OCI-LY1 (cell line): ENCODE measurements around the gene JAM3.

Experiments
- H2AFZ ChIP-seq: fragments of 200-600 bp; sonication (generic), shearing (Covaris generic); 2 replicates; pipeline ENCODE4 v1.6.0; 2014; ENCODE audit warnings: antibody characterized with exemption, mild to moderate bottlenecking, low read length
- H3F3A ChIP-seq: fragments of 200-600 bp; sonication (generic), shearing (Covaris generic); 2 replicates; pipeline ENCODE4 v1.6.0; 2014; ENCODE audit warnings: mild to moderate bottlenecking, antibody characterized with exemption, low read length, moderate library complexity; ENCODE audit not compliant: insufficient read depth
- H3K27ac ChIP-seq: fragments of 200-600 bp; sonication (generic); 2 replicates; pipeline ENCODE4 v1.5.1; 2014; ENCODE audit warnings: low read length, mixed run types, mild to moderate bottlenecking, low read depth; ENCODE audit not compliant: poor library complexity, severe bottlenecking
- H3K27me3 ChIP-seq: fragments of 200-600 bp; sonication (generic); 2 replicates; pipeline ENCODE4 v1.6.0; 2014; ENCODE audit warnings: antibody characterized with exemption, mild to moderate bottlenecking, low read length, moderate library complexity; ENCODE audit not compliant: insufficient read depth
- H3K36me3 ChIP-seq: fragments of 200-600 bp; sonication (generic); 2 replicates; pipeline ENCODE4 v1.6.1; 2014; ENCODE audit warnings: mild to moderate bottlenecking, antibody characterized with exemption, low read length, moderate library complexity, mixed read lengths; ENCODE audit not compliant: insufficient read depth
- H3K4me1 ChIP-seq: fragments of 200-600 bp; sonication (generic); 2 replicates; pipeline ENCODE4 v1.5.1; 2014; ENCODE audit warnings: mild to moderate bottlenecking, low read length, moderate library complexity; ENCODE audit not compliant: insufficient read depth, severe bottlenecking
- H3K4me2 ChIP-seq: fragments of 200-600 bp; sonication (generic), shearing (Covaris generic); 2 replicates; pipeline ENCODE4 v1.6.1; 2014; ENCODE audit warnings: low read length
- H3K4me3 ChIP-seq: fragments of 200-600 bp; sonication (generic); 2 replicates; pipeline ENCODE4 v1.5.1; 2014; ENCODE audit warnings: low read length, low read depth, mild to moderate bottlenecking, mixed read lengths; ENCODE audit not compliant: poor library complexity, severe bottlenecking
- H3K79me2 ChIP-seq: fragments of 200-600 bp; shearing (Covaris generic); 2 replicates; pipeline ENCODE4 v1.6.1; 2016; ENCODE audit warnings: mixed run types, low read length, mixed read lengths; ENCODE audit not compliant: insufficient read depth
- H3K9ac ChIP-seq: fragments of 200-600 bp; sonication (generic), shearing (Covaris generic); 2 replicates; pipeline ENCODE4 v1.6.1; 2014; ENCODE audit warnings: mild to moderate bottlenecking, low read length, mixed read lengths
- H3K9me2 ChIP-seq: fragments of 200-600 bp; sonication (generic), shearing (Covaris generic); 2 replicates; pipeline ENCODE4 v1.6.1; 2014; ENCODE audit warnings: low read depth, mild to moderate bottlenecking, low read length, mixed read lengths
- H3K9me3 ChIP-seq: fragments of 200-600 bp; shearing (Covaris generic); 2 replicates; pipeline ENCODE4 v1.6.1; 2014; ENCODE audit warnings: low read length, mixed read lengths
- H4K20me1 ChIP-seq: fragments of 200-600 bp; sonication (generic), shearing (Covaris generic); 2 replicates; pipeline ENCODE4 v1.6.0; 2016; ENCODE audit warnings: mild to moderate bottlenecking, low read length; ENCODE audit not compliant: insufficient read depth
- CTCF ChIP-seq: fragments of 200-600 bp; sonication (generic), shearing (Covaris generic); IDR thresholded peaks from 2 replicates; pipeline ENCODE4 v1.5.1; 2017; ENCODE audit warnings: mild to moderate bottlenecking, antibody characterized with exemption, low read length, moderate library complexity, mixed read lengths
- EZH2 ChIP-seq: fragments of 200-600 bp; sonication (generic), shearing (Covaris generic); IDR thresholded peaks from 2 replicates; pipeline ENCODE4 v1.8.0; 2017; ENCODE audit warnings: borderline replicate concordance, mixed run types, mild to moderate bottlenecking, antibody characterized with exemption, low read length, moderate library complexity, mixed read lengths

JAM3 gene

GRCh38 chr11:134055029-134055428 lies 13.8 kb upstream of the JAM3 start:
- Histone ChIP-seq H4K20me1 (no peaks in the 10 kb centered on the region), H3K4me1 (no peaks in the 10 kb centered on the region), H3K79me2 (no peaks in the 10 kb centered on the region), H3K4me3 (no peak overlapping the region), H3K36me3 (no peaks in the 10 kb centered on the region), H3F3A (no peaks in the 10 kb centered on the region), H2AFZ (no peak overlapping the region), H3K9ac (no peak overlapping the region), H3K9me3 (no peaks in the 10 kb centered on the region), H3K27me3 (no peaks in the 10 kb centered on the region), H3K9me2 (no peaks in the 10 kb centered on the region), H3K4me2 (no peak overlapping the region), H3K27ac (no peak overlapping the region)
- TF ChIP-seq EZH2 = no peak
- no peak for TF ChIP-seq CTCF

- no peaks in the 10 kb centered on the region for H3K4me1 ChIP-seq
- no peaks in the 10 kb centered on the region for H4K20me1 ChIP-seq
- H3K27me3 ChIP-seq = no peaks in the 10 kb centered on the region
- H2AFZ ChIP-seq = no peak overlapping the region
- TF ChIP-seq EZH2 (no peak), CTCF (no peak)
- no peak overlapping the region for H3K4me2 ChIP-seq
- no peak overlapping the region for H3K27ac ChIP-seq
- no peaks in the 10 kb centered on the region for H3K79me2 ChIP-seq
- no peaks in the 10 kb centered on the region for H3K36me3 ChIP-seq
- H3K9ac ChIP-seq = no peak overlapping the region
- no peaks in the 10 kb centered on the region for H3K9me3 ChIP-seq
- no peaks in the 10 kb centered on the region for H3F3A ChIP-seq
- H3K9me2 ChIP-seq = no peaks in the 10 kb centered on the region
- no peak overlapping the region for H3K4me3 ChIP-seq
These were observed 8.6 kb upstream of the JAM3 start for GRCh38 chr11:134060316-134060715.

- Histone ChIP-seq H3K4me2 (no peak overlapping the region), H4K20me1 (no peaks in the 10 kb centered on the region), H3K4me3 (no peak overlapping the region), H3F3A (no peaks in the 10 kb centered on the region), H3K9me2 (no peaks in the 10 kb centered on the region), H3K79me2 (no peaks in the 10 kb centered on the region), H3K9ac (no peak overlapping the region), H3K9me3 (no peaks in the 10 kb centered on the region), H3K27ac (no peak overlapping the region), H3K36me3 (no peaks in the 10 kb centered on the region), H3K4me1 (no peaks in the 10 kb centered on the region), H2AFZ (no peak overlapping the region), H3K27me3 (no peaks in the 10 kb centered on the region)
- TF ChIP-seq CTCF (no peak), EZH2 (no peak)
These were observed 6.4 kb upstream of the JAM3 start for GRCh38 chr11:134062265-134063123.
